Loucy (cell line): ENCODE results near the gene SPDEF.

ENCODE experiments used
- EZH2phosphoT487 ChIP-seq: fragments of 200-600 bp; IDR thresholded peaks from 2 replicates; pipeline ENCODE4 v1.6.1; 2018; ENCODE audit warnings: antibody characterized with exemption, mild to moderate bottlenecking, moderate library complexity, borderline replicate concordance
- TF ChIP-seq, protein P1 (sequence below): fragments of 200-600 bp; sonication (generic); conservative IDR thresholded peaks from 2 replicates; pipeline ENCODE4 v1.5.1; 2014; ENCODE audit warnings: mild to moderate bottlenecking, antibody characterized with exemption, low read length

DNA sequence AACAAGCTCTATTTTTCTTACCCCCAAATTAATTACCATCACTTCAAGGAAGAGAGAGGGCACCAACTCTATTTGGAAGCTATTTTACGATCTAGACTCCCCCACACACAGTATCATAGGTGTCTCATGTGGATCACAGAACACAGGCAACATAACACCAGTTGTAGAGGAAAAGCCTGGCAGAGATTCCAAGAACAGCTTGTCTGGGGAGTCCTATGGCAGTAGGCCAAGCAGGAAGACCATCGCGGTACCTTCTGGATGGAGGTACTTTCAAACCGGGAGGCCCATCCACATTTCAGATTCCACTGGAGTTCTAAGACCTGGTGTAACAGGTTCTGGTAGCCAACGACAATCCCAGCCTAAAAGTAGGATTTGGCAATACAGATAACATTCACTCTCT is 37.6 kb upstream of the SPDEF start:
- TF ChIP-seq, protein P1, sequence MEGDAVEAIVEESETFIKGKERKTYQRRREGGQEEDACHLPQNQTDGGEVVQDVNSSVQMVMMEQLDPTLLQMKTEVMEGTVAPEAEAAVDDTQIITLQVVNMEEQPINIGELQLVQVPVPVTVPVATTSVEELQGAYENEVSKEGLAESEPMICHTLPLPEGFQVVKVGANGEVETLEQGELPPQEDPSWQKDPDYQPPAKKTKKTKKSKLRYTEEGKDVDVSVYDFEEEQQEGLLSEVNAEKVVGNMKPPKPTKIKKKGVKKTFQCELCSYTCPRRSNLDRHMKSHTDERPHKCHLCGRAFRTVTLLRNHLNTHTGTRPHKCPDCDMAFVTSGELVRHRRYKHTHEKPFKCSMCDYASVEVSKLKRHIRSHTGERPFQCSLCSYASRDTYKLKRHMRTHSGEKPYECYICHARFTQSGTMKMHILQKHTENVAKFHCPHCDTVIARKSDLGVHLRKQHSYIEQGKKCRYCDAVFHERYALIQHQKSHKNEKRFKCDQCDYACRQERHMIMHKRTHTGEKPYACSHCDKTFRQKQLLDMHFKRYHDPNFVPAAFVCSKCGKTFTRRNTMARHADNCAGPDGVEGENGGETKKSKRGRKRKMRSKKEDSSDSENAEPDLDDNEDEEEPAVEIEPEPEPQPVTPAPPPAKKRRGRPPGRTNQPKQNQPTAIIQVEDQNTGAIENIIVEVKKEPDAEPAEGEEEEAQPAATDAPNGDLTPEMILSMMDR = no peak
- TF ChIP-seq EZH2phosphoT487 = no peak
